IPS DF 4.7 (cell line): ENCODE data around the gene ACADL.

Experiments
- DNase-seq: peaks from one replicate; pipeline ENCODE4 v3.0.0-alpha.2; 2013; ENCODE audit warnings: low spot score; ENCODE audit errors: extremely low read depth

ACADL gene

DNA sequence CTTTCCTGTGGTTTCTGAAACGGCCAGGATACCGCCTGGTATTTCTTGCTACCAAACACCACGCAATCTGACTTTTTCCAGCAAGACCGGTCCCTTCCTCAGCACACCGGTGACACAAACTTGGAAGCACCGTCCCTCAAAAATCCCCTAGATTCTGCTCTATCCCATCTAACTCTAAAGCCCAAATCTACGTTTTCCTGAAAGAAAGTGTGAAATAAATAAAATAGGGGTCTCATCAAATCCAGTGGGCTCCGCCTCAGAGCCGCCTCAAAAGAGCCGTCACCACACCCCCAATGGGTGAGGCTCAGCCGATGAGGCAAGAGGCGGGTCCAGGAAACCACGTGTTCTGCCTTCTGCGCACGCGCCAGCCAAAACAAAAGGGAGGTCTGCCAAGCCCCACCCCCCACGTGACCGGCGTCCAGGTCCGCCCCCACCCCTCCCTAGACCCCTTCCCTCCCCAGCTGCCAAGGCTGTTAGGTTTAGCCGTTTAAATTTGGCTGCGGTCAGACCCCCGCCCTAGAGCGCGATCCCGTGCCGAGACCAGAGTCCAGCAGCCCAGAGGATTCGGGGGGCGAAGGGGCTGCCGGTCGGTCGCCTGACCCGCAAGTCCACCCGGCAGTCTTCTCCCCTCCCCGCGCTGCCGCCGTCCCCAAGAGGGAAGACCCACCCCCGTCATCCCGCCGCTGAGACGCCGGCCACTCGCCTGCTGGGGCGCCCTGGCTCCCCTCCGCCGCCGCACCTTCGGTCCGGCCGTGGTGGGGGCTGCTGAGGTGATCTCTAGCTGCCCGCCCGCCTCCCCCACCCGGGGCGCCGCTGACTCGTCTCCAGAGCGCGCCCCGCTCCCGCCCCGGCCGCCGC, 54.6 kb downstream of the ACADL start:
- DNase-seq = peak; percentile 64

DNA sequence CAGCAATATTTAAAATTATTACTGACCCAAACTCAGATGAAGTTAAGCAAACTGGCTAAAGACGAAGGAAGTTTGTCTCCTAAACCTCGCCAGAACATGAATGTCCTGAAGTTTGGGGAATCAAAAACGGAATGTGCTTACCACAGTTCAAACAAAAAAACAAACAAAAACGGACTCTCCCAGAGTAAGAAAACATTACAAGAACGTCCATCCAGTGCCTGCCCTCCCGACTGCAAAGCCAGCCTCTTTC, 55.1 kb downstream of the ACADL start:
- no peak for DNase-seq

DNA sequence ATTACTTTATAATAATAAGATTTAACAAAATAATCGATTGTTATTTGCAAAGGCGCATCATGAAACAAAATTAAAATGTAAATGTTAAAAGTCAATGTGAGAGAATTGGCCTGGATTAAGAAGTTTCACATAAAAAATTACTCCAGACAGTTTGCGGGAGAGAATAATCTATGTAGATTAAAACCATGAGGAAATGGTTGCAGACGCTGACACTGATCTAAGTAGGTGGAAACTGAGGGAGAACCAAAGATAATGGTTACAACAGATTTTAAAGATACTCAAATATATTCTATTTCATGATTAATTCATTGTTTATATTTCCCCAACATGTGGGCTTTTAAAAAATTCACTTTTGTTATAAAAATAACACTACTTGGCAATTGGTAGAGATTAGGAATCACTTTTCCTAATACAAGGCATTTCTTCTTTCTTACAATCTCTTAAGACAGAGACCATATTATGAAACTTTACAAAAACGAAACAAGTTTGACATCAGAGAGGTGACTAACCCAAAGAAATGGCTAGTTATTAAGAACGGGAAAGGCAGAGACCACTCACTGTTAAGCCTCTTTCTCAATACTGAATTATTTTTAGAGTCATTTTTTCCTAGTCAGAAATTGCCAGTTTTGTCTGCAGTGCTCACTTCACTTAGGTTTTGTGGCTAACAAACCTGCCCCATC, 55.6 kb downstream of the ACADL start:
- DNase-seq = no peak

- no peak for DNase-seq
These were observed 58.0 kb downstream of the ACADL start for GRCh38 chr2:210167227-210167626.

DNA sequence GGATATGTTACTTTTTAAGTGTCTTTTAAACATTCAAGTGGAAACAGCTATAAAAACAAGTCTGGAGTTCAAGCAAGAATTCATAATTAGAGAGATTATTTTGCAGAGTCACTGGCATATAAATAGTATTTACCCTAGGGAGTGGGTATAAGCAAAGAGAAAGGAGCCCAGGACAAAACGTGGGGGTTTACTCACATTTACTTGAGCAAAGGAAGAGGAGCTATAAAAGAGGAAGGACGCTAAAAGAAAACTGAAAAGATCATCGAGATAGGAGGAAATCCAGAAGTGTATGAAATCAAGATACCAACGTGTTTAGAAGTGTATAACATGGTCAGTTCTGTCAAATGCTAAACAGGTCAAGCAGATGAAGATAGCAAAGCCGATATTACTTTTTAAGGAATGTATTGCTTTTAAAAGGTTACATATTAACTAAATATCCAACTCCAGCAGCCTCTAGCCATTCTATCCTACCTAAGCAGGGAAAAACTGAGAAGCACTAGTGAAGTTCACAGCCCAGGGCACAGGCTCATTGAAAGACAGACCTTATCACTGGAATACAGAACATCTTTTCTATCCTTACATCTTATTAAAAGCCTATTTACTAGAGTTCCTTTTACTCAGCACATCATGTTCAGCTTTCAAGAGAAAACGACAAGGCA, 62.7 kb downstream of the ACADL start:
- no peak for DNase-seq

GRCh38 chr2:210159059-210159458, 66.2 kb downstream of the ACADL start:
- no peak for DNase-seq

- no peak for DNase-seq
These were observed 67.0 kb downstream of the ACADL start for GRCh38 chr2:210158236-210158635.

DNA sequence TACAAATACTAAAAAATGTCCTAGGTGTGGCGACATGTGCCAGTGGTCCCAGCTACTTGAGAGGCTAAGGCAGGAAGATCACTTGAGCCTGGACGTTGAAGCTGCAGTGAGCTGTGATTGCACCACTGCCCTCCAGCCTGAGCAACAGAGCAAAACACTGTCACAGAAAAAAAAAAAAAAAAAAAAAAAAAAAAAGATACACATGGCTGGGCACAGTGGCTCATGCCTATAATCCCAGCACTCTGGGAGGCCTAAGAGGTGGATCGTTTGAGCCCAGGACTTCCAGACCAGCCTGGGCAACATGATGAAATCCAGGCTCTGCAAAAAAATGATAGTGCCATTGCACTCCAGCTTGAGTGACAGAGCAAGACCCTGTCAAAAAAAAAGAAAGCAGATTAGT, 67.7 kb downstream of the ACADL start:
- no peak for DNase-seq

DNA sequence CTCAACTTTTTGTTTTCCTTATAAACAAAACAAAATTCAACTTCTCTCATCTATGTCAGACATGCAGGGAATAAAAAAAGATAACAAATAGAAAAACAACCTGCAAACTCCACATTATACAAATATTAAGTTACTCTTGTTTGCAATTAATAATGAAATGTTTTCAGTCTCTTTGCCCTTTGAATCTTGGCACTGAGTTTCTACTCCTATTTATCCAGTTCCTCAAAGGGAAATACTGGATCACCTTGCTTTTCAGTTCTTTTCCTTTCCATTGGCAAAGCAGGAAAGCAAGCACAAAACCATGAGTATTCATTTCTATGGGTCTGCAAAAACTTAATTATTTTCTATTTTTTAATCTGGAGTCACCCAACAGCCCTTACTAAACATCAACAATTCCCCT, 77.6 kb downstream of the ACADL start:
- no peak for DNase-seq
